Endothelial cell of umbilical vein (primary cell): ENCODE data around the gene IL22RA1. TPM values are rescaled to one million over a fixed set of nuclear protein-coding genes. Genes with fewer than 3 reads are reported as not detected.

Source experiments
- BruUV-seq: library from RNA; stranded (reverse); fragments of 400-500 nt; replicated peaks from 2 replicates; lab custom pipeline; 2021; lab: Mats Ljungman, UMichigan
- CTCF ChIA-PET: fragments of 300-600, 350-600 bp; sonication (Branson Sonifier 250); formaldehyde crosslinking; loops from one replicate; lab custom pipeline; 2021; ENCODE audit warnings: antibody characterized with exemption, inconsistent platforms; lab: Charles Lee
- POLR2A ChIA-PET: fragments of 300-600, 350-600 bp; sonication (Branson Sonifier 250); formaldehyde crosslinking; loops from one replicate; lab custom pipeline; 2021; ENCODE audit warnings: antibody characterized with exemption, inconsistent platforms; lab: Charles Lee
- DNase-seq: peaks from one replicate; pipeline ENCODE4 v3.0.0-alpha.2; 2011; ENCODE audit warnings: low read depth, low spot score
- FAIRE-seq: peaks from 2 replicates; lab custom pipeline; 2011; peaks lifted over from hg19 to GRCh38; lab: Jason Lieb, UNC
- H2AFZ ChIP-seq: 2 replicates; pipeline ENCODE4 v1.6.0; 2012; ENCODE audit warnings: low read depth, low read length, control low read depth, inconsistent platforms
- H3K27ac ChIP-seq: 2 replicates; pipeline ENCODE4 v1.5.1; 2011; ENCODE audit warnings: low read depth, mild to moderate bottlenecking, control low read depth, low read length, moderate library complexity; ENCODE audit not compliant: insufficient read depth
- H3K27me3 ChIP-seq, 2 experiments: 2 replicates each; pipeline versions ENCODE4 v1.6.0 to v1.6.1; 2011; ENCODE audit warnings: low read length in 2 of 2, mixed read lengths in 1 of 2; ENCODE audit not compliant: control insufficient read depth in 2 of 2, insufficient read depth in 2 of 2
- H3K36me3 ChIP-seq, 2 experiments: 2 replicates in 1 of 2; 3 replicates in 1 of 2; pipeline ENCODE4 v1.5.1; 2011; ENCODE audit warnings: low read length in 2 of 2, mild to moderate bottlenecking in 1 of 2, moderate library complexity in 1 of 2; ENCODE audit not compliant: control insufficient read depth in 2 of 2, insufficient read depth in 2 of 2; ENCODE audit errors: extremely low read depth in 1 of 2
- H3K4me1 ChIP-seq: 3 replicates; pipeline ENCODE4 v1.5.1; 2011; ENCODE audit warnings: mild to moderate bottlenecking, low read length; ENCODE audit not compliant: control insufficient read depth, insufficient read depth; ENCODE audit errors: extremely low read depth
- H3K4me2 ChIP-seq: 2 replicates; pipeline ENCODE4 v1.6.1; 2011; ENCODE audit warnings: low read length, control low read depth, mixed read lengths; ENCODE audit not compliant: insufficient read depth
- H3K4me3 ChIP-seq, 3 experiments: fragments of 200-600 bp in 1 of 3; sonication (generic), shearing (Covaris generic) in 1 of 3; replicated peaks in 1 of 3; 2 replicates each; pipeline ENCODE4 v1.5.1; 2011 to 2016; ENCODE audit warnings: control low read depth in 3 of 3, low read length in 3 of 3, mild to moderate bottlenecking in 2 of 3, inconsistent platforms in 1 of 3, low read depth in 1 of 3, moderate library complexity in 1 of 3; ENCODE audit not compliant: insufficient read depth in 1 of 3
- H3K79me2 ChIP-seq: 2 replicates; pipeline ENCODE4 v1.6.0; 2012; ENCODE audit warnings: low read length, inconsistent platforms; ENCODE audit not compliant: control insufficient read depth, insufficient read depth
- H3K9ac ChIP-seq: replicated peaks from 2 replicates; pipeline ENCODE3; 2011; ENCODE audit warnings: low read length, control low read depth; ENCODE audit not compliant: insufficient read depth; ENCODE audit errors: extremely low read depth
- H3K9me1 ChIP-seq: replicated peaks from 3 replicates; pipeline ENCODE4 v1.6.0; 2011; ENCODE audit warnings: mild to moderate bottlenecking, low read length; ENCODE audit not compliant: control insufficient read depth, insufficient read depth; ENCODE audit errors: extremely low read depth
- H3K9me3 ChIP-seq: replicated peaks from 2 replicates; pipeline ENCODE4 v1.5.1; 2012; ENCODE audit warnings: low read length, inconsistent platforms; ENCODE audit not compliant: control insufficient read depth, insufficient read depth
- H4K20me1 ChIP-seq: replicated peaks from 2 replicates; pipeline ENCODE3; 2011; ENCODE audit warnings: mild to moderate bottlenecking, low read length; ENCODE audit not compliant: control insufficient read depth, insufficient read depth; ENCODE audit errors: extremely low read depth
- CTCF ChIP-seq, 2 donors: IDR thresholded peaks; 1 replicate in 1 of 2; 2 replicates in 1 of 2; pipeline ENCODE4 v1.5.1; 2011; ENCODE audit warnings: low read length in 2 of 2, mild to moderate bottlenecking in 2 of 2, moderate library complexity in 2 of 2, control low read depth in 1 of 2, inconsistent platforms in 1 of 2, low read depth in 1 of 2; ENCODE audit not compliant: insufficient read depth in 1 of 2; ENCODE audit errors: extremely low read depth in 1 of 2
- EZH2 ChIP-seq: IDR thresholded peaks from 2 replicates; pipeline ENCODE4 v1.6.1; 2012; ENCODE audit warnings: borderline replicate concordance, low read depth, mild to moderate bottlenecking, moderate library complexity, low read length, inconsistent platforms; ENCODE audit not compliant: severe bottlenecking
- FOS ChIP-seq: IDR thresholded peaks from 2 replicates; pipeline ENCODE4 v1.6.1; 2011; ENCODE audit warnings: mild to moderate bottlenecking, low read length, moderate library complexity, borderline replicate concordance; ENCODE audit not compliant: insufficient read depth
- GATA2 ChIP-seq: IDR thresholded peaks from 2 replicates; pipeline ENCODE4 v1.7.0; 2011; ENCODE audit warnings: low read depth, mild to moderate bottlenecking, moderate library complexity, mixed read lengths, low read length; ENCODE audit not compliant: insufficient read length, insufficient read depth
- JUN ChIP-seq: IDR thresholded peaks from 2 replicates; pipeline ENCODE4 v1.6.1; 2011; ENCODE audit warnings: borderline replicate concordance, low read depth; ENCODE audit not compliant: insufficient read length, insufficient read depth
- MAX ChIP-seq: IDR thresholded peaks from 2 replicates; pipeline ENCODE4 v1.6.1; 2011; ENCODE audit not compliant: insufficient read depth, insufficient read length
- MYC ChIP-seq: IDR thresholded peaks from one replicate; pipeline ENCODE4 v1.6.1; 2011; ENCODE audit warnings: mild to moderate bottlenecking, low read depth, low read length
- POLR2A ChIP-seq: IDR thresholded peaks from 2 replicates; pipeline ENCODE4 v1.6.1; 2012; ENCODE audit warnings: low read depth, mild to moderate bottlenecking, control low read depth, low read length
- POLR2AphosphoS5 ChIP-seq: IDR thresholded peaks from 2 replicates; pipeline ENCODE4 v1.6.1; 2012; ENCODE audit warnings: low read depth, mild to moderate bottlenecking, control low read depth, low read length, moderate library complexity; ENCODE audit not compliant: insufficient read depth
- dilution Hi-C: fragments of 300-500 bp; cut with MboI; formaldehyde crosslinking; loops from one replicate; pipeline ENCODE4 v1.15.0; 2019; ENCODE audit warnings: low sequenced_read_pairs; ENCODE audit not compliant: extremely low pct_ligation_motif_present
- intact Hi-C: fragments of 100-400 bp; cut with micrococcal nuclease; formaldehyde crosslinking; loops from one replicate; pipeline ENCODE4 v1.10.0; 2022
- polyA plus RNA-seq, 4 experiments: library from polyadenylated mRNA; depleted of rRNA in 3 of 4; stranded (reverse) in 3 of 4; unstranded in 1 of 4; fragments of >200 nt; gene quantifications; 2 replicates each; pipeline versions ENCODE4 v1.2.1 to v1.2.3, GENCODE V29; 2011 to 2012; ENCODE audit warnings: missing spikeins in 1 of 4
- total RNA-seq: library from RNA; stranded (reverse); gene quantifications from 2 replicates; pipeline ENCODE4 v1.2.3, GENCODE V29; 2021

IL22RA1 gene
- total and polyA plus RNA-seq, 2 donors (not counting 3 experiments of a cell fraction or from before 2014, with no cell fraction given): not detected

- Histone ChIP-seq H4K20me1 (no peaks in the 10 kb centered on the region), H3K79me2 (no peaks in the 10 kb centered on the region), H3K4me2 (no peak overlapping the region), H3K27ac (no peak overlapping the region), H2AFZ (no peak overlapping the region), H3K9me1 (no peaks in the 10 kb centered on the region), H3K36me3 (no peaks in the 10 kb centered on the region), H3K9me3 (no peaks in the 10 kb centered on the region), H3K27me3 (peaks cover 2 to 3% of the 10 kb centered on the region in 2 experiments), H3K9ac (no peak overlapping the region), H3K4me1 (no peaks in the 10 kb centered on the region), H3K4me3 (no peak overlapping the region)
- BruUV-seq: no TSS peak
- ChIA-PET CTCF (no interaction called here), POLR2A (no interaction called here)
- no peak for DNase-seq
- FAIRE-seq: no peak
- intact Hi-C loops: no loop called here
- dilution Hi-C loops: no loop called here
- no peak for TF ChIP-seq MAX
- no peak for TF ChIP-seq GATA2
- no peak for TF ChIP-seq POLR2AphosphoS5
- no peak for TF ChIP-seq FOS
- TF ChIP-seq MYC: no peak
- TF ChIP-seq JUN: no peak
- no peak for TF ChIP-seq CTCF (IDR thresholded peaks at IDR 0.05; ENCODE audit: extremely low read depth in 1 of 2, insufficient read depth in 1 of 2, low read depth in 1 of 2, low read length in 2 of 2)
- no peak for TF ChIP-seq EZH2
- TF ChIP-seq POLR2A: no peak
Observed at GRCh38 chr1:24167008-24167407, 24.1 kb upstream of the IL22RA1 start.
